Hematopoietic multipotent progenitor cell (in vitro differentiated cells): ENCODE measurements around the gene FBXO27. TPM values are rescaled to one million over a fixed set of nuclear protein-coding genes. Genes with fewer than 3 reads are reported as not detected.
"Not testable (repeated sequence)": the region's sequence is repeated elsewhere in the genome, so short reads cannot be mapped to it uniquely, and the experiment has no call there.

Experiments used
- DNase-seq, 3 donors: peaks; one replicate each; pipeline ENCODE4 v3.0.0-alpha.2; 2011 to 2015; ENCODE audit warnings: low read depth in 2 of 3, low spot score in 2 of 3
- total RNA-seq: library from RNA; depleted of rRNA; stranded (reverse); fragments of >200 nt; gene quantifications from one replicate; pipeline ENCODE4 v1.2.3, GENCODE V29; 2012

FBXO27 gene
- total RNA-seq, 1 donor: 0.27 TPM

DNA sequence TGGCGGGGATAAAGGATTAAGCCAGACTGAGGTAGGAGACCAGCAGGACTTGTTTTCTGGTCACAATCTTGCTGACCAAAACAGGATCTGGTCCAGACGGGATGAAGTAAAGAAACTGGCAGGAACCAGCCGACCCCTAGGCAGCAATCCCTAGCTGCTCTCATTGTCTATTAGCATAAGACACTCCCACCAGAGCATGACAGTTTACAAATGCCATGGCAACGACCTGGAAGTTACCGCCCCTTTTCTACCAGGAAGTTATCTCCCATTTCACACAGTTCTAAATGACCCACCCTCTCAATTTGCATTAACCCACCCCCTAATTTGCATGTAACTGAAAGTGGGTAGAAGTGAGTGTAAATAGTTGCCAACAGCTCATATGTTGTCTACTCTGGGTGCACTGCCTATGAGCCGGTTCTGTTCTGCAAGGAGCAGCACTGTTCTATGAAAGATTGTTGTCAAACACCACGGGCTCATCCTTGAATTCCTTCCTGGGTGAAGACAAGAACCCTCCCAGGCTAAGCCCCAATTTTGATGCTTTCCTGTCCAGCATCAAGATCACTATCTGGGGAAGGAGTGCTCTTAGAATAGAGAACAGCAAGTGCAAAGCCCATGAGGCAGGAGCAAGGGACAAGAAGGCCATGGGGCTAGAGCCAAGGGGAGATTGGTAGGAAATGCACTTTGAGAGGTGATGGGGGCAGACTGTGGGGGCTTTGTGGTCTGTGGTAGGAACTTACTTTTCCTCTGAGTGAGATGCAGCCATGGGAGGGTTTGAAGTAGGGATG, 13.9 kb upstream of the FBXO27 start:
- peak in 1 of 3 donors; percentile 29 for DNase-seq

DNA sequence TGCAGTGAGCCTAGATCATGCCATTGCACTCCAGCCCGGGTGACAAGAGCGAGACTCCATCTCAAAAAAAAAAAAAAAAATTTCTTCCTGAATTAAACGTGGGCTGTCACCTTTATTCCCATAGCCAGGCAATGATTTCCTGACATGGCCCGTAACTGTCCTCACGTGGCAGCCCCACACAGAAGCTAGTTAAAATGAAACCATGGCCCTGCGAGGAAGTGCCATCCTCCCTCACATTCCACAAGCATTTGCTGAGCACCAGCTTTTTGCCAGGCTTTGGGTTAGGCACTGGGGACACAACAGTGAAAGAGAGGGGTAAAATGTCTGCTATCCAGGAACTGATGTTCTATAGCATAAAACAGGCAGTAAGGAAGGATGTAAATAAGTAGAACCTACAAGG, 13.2 kb upstream of the FBXO27 start:
- no peak for DNase-seq

DNA sequence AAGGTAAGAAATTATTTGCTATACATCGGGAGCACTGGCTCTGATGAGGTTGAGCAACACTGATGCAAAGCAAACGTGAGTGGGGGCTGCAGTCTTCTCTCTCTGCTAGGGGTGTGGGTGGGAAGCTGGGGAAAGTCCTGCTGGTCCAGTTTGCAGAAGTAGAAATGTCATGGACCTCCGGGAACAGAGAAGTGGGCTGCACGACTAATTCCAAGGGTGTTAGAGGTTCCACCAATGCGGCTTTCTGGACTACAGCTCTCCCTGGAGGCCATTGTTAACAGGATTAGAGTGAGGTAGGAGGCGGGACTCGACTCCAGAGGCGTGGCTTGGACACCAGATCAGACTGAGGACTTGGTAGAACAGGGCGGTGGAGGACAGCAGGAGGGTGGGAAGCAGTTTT, 5.7 kb upstream of the FBXO27 start:
- peak in 2 of 3 donors; percentile 41 to 44 for DNase-seq

DNA sequence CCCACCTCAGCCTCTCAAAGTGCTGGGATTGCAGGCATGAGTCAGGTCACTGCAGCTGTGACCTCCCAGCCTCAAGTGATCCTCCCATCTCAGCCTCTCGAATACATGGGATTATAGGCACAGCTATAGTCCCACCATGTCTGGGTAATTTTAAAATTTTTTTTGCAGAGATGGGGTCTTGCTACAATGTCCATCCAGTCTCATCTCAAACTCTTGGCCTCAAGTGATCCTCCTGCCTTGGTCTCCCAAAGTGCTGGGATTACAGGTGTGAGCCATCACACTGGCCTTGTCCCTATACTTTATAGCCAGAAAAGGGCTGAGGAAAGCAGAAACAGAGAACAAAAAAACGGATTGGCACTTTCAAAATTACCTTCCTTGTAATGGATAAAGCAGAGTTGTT, 4.8 kb upstream of the FBXO27 start:
- DNase-seq: no peak

GRCh38 chr19:39036581-39036980, 4.2 kb upstream of the FBXO27 start:
- DNase-seq: no peak

GRCh38 chr19:39031368-39032062, 834 bp downstream of the FBXO27 start:
- peak; percentile 32 to 78 (median 77) for DNase-seq

GRCh38 chr19:39030854-39031367, 1.4 kb downstream of the FBXO27 start:
- DNase-seq: no peak

DNA sequence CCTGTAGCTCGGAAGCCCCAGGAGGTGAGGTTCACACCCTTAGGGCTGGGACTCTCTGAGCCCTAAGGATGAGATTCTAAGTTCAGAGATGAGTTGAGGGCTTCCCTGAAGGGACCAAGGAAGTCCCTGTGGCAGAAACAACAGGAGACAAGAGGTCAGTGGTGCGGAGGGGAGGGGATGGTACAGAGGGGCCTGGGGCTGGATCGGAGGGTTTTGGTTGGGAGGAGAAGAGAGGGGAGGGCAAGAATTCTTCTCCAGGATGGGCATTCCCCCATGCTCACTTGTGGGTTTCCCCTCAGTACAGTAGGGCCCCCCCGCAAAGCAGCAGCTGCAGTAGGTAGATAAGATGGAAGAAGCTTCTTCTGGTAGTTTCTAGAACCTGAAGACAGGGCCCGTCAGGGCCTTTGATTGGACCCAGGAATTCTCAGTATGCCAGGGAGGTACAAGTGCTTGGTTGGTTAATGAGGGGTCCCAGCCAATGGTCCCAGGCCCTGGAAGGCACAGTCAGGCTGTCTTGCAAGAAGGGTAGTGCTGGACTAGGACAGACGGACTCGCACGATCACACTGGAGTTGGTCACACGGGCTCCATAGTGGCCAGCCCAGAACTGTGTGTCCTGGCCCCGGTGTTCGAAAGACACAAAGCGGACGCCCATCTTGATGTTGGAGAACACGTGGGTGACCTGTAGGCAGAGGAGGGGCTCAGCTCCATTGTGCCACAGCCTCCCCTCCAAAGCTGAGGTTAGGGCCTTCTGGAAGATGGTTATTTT, 7.3 kb downstream of the FBXO27 start:
- no peak for DNase-seq

GRCh38 chr19:39021063-39021462, 11.3 kb downstream of the FBXO27 start:
- DNase-seq: no peak

GRCh38 chr19:39017646-39018045, 14.7 kb downstream of the FBXO27 start:
- no peak for DNase-seq

- DNase-seq: no peak
Observed at GRCh38 chr19:39017026-39017425, 15.3 kb downstream of the FBXO27 start.

DNA sequence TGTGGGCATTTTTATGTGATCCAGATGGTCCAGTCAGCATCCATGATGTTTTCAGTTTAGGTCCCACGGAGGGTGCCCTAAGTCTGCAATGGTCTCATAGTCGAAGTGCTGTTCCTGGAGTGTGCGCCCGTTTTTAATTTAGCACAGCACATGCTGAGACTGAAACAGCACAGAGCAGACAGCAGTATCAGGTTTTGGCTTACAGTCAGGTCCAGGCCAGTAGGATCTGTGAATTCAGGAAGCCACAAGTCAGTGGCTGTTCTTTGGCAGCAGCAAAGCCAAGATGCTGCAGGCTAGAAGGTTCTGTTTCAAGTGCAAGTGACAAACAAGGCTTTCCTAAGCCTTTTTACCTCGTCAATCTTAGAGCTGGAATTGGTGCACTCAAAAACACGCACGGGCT, 18.3 kb downstream of the FBXO27 start:
- DNase-seq: peak in 1 of 3 donors; percentile 17

GRCh38 chr19:39009001-39009400, 23.3 kb downstream of the FBXO27 start:
- DNase-seq: no peak

DNA sequence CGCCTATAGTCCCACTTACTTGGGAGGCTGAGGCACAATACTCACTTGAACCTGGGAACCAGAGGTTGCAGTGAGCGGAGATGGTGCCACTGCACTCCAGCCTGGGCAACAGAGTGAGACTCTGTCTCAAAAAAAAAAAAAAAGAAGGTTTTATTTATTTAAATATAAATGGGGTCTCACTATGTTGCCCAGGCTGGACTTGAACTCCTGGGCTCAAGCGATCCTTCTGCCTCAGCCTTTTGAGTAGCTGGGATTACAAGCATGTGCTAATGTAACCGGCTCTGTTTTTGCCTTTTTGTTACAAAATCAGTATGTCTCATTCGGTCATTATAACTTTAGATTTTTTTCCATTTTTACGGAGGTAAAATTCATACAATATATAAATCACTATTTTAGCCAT, 24.2 kb downstream of the FBXO27 start:
- no peak for DNase-seq

GRCh38 chr19:39007096-39007495, 25.3 kb downstream of the FBXO27 start:
- no peak for DNase-seq

DNA sequence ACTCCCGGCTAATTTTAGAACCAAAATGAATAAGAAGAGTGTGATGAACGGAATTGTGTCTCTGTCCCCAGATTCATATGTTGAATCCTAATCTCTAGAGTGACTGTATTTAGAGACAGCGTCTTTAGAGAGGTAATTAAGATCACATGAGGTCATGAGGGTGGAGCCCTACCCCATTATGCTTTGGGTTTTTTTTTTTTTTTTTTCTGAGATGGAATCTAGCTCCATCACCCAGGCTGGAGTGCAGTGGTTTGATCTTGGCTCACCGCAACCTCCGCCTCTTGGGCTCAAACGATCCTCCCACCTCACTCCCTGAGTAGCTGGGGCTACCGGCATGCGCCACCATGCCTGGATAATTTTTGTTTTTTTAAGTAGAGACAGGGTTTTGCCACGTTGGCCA, 27.9 kb downstream of the FBXO27 start:
- no peak for DNase-seq

DNA sequence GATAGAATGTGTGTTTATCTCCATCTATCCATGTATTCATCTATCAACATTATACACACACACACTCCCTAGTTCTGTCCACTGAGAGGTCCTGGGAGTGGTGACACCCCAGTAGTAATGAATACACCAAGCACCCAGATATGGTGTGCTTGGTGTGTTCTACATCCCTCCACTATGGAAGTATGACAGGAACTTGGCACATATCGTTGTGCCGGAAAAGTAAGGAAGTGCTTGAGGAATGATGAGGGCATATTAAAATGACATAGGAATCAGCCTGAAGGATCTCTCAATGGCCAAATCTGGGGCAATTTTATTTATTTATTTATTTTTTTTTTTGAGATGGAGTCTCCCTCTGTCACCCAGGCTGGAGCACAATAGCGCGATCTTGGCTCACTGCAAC, 28.6 kb downstream of the FBXO27 start:
- DNase-seq: no peak

- no peak for DNase-seq
Observed at GRCh38 chr19:39003188-39003587, 29.2 kb downstream of the FBXO27 start.

DNA sequence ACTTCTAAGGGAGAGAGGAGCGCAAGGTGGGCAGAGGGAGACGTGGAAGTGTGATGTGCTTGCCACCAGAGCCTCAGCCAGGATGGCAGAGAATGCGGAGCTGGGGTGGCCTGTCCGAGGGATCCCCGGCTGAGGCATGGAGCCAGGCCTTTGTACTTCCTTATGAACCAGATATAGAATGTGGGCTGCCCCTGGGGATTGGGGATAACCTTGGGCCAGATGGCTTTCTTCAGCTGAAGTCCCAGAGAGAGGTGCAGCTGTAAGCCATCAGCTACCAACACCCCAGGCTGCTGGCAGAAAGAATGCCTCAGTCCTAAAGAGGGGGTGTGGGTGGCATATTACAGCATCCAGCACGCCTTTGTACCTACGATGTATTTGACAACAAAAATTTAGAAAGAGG, 31.3 kb downstream of the FBXO27 start:
- DNase-seq: no peak

DNA sequence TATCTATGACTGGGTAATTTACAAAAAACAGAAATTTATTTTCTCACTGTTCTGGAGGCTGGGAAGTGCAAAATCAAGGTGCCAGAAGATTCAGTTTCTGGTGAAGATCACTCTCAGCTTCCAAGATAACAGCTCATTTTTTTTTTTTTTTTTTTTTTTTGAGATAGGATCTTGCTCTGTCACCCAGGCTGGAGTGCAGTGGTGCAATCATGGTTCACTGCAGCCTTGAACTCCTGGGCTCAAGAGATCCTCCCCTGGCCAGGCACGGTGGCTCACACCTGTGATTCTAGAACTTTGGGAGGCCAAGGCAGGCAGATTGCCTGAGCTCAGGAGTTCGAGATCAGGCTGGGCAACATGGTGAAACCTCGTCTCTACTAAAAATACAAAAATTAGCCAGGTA, 34.8 kb downstream of the FBXO27 start:
- not testable (repeated sequence) for DNase-seq

- DNase-seq: peak in 1 of 3 donors; percentile 13
Observed at GRCh38 chr19:38993271-38993670, 39.1 kb downstream of the FBXO27 start.
